GM19035 (cell line): ENCODE data around the gene SH3BP4.

Source experiments
- ATAC-seq: cut with Tn5 transposase; IDR thresholded peaks from one replicate; pipeline ENCODE4 v1.9.1; 2021; ENCODE audit not compliant: unreplicated experiment

Gene SH3BP4

DNA sequence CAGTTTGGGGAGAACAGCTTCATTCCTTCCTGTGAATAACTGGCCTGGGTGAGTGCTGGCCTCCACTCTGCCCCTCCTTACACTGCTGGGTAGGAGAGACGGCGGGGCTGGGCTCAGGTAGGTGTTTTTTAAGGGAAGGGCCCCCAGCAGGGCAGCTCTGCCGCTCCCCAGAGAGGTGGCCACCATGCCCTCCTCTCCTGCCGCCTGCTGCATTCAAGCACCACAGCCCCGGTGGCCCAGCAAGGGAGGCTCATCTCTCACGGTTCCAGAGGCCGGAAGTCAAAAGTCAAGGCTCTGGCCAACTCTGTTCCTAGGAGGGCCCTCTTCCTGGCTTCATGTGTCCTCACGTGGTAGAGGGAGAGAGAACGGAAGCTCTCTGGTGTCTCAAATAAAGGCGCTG is 81.1 kb downstream of the SH3BP4 start:
- no peak for ATAC-seq

DNA sequence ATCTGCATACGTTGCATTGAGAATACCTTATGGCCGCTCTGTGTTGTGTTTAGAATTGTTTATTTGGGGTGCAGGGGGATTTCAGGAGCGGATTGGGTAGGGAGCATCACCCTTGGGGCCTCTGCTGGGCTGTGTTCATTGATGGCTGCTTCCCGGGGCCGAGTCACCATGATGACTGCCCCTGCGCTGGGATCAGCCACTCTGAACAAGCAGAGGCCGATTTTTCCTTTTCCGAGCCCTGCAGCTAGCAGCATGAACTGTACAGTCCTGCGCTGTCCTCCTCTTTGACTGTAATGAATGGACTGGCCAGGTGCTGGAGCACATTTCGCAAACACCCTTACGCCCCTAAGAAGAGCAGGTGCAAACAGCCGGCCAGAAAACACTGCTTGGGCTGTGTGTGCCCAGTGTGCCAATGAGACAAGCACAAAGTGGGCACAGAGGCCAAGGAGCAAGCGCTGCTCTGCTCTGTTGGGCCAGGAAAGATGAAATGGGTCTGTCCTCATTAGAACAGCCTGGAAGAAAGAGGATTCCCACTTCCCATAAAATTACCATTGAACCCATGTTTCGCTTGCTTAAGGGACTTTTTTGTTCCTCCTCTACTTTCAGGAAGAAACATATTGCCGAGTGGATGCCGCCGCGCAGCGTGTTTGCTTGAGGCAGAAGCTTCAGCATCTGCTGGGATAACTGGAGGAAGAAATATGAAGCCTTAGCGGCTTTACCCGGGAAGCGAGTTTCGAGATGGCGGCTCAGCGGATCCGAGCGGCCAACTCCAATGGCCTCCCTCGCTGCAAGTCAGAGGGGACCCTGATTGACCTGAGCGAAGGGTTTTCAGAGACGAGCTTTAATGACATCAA is 82.7 kb downstream of the SH3BP4 start:
- ATAC-seq: no peak

DNA sequence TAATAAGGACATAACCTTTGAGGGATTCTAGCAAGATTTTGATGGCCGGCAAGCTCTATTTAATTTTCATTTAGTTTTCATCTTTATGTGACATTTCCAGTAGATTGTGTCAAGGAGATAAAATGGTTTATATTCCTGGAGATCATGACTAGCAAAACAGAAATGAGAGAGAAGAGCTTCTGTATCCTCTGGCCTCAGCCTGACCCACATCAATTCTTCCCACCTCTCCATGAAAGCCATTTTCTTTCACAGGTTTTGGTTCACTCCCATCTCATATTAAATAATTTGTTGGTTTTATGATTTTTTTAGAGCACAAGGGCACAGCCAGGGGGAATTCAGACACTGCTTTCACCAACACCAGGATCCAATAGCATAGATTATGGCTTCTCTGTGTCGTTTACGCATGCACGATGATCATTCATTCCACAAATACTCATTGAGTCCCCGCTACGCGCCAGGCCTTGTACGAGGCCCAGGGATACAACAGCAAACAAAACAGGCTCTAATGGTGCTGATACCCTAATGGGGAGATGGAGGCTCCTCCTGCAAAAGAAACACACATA is 85.9 kb downstream of the SH3BP4 start:
- no peak for ATAC-seq

DNA sequence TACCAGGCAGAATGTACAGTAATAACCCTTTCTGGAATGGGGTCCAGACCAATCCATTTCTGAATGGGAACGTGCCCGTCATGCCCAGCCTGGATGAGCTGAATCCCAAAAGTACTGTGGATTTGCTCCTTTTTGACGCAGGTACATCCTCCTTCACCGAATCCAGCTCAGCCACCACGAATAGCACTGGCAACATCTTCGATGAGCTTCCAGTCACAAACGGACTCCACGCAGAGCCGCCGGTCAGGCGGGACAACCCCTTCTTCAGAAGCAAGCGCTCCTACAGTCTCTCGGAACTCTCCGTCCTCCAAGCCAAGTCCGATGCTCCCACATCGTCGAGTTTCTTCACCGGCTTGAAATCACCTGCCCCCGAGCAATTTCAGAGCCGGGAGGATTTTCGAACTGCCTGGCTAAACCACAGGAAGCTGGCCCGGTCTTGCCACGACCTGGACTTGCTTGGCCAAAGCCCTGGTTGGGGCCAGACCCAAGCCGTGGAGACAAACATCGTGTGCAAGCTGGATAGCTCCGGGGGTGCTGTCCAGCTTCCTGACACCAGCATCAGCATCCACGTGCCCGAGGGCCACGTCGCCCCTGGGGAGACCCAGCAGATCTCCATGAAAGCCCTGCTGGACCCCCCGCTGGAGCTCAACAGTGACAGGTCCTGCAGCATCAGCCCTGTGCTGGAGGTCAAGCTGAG is 89.6 kb downstream of the SH3BP4 start:
- ATAC-seq: no peak

GRCh38 chr2:235041918-235042575 is 90.2 kb downstream of the SH3BP4 start:
- ATAC-seq: no peak

DNA sequence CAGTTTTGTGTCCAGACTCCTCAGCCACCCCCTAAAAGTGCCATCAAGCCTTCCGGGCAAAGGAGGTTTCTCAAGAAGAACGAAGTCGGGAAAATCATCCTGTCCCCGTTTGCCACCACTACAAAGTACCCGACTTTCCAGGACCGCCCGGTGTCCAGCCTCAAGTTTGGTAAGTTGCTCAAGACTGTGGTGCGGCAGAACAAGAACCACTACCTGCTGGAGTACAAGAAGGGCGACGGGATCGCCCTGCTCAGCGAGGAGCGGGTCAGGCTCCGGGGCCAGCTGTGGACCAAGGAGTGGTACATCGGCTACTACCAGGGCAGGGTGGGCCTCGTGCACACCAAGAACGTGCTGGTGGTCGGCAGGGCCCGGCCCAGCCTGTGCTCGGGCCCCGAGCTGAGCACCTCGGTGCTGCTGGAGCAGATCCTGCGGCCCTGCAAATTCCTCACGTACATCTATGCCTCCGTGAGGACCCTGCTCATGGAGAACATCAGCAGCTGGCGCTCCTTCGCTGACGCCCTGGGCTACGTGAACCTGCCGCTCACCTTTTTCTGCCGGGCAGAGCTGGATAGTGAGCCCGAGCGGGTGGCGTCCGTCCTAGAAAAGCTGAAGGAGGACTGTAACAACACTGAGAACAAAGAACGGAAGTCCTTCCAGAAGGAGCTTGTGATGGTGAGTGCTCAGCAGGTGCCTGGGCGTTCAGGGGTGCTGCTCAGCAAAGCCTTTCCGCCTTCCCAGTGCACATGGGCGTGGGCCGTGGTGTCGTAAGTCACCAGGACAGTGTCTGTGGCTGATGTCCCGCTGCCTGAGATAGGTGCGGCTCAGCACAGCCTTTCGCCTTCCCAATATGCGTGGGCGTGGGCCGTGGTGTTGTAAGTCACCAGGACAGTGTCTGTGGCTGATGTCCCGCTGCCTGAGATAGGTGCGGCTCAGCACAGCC is 91.0 kb downstream of the SH3BP4 start:
- no peak for ATAC-seq

DNA sequence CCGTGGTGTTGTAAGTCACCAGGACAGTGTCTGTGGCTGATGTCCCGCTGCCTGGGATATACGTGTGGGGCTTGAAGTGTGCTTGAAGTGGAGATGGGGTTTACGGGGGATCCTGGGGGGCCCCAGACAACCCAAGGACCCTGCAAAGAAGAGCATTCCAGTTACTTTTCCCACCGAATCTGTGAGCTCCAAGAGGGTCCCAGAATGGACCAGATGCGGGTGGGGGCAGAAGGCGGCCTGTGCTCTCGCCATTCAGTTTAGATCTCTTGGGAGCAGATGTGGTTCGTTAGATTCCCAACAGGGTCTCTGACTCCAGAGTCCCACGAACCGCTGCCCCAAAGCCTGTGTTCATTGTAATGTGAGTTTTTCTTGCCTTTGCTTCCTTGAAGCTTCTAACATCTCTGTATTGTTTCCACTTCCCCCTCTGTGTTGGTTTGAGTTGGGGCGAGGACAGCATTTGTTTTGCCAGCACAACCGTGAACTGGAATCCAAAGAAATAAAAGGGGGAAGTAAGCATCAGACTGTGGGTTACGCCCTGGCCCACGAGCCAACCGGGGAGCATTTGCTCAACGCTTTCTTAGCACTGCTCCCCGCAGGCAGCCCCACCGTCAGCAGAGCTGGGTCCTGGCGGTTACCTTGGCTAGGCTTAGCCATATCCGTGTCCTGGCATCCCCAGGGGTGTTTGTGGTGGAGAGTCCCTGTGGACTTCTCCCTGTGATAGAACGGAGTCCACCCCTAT is 92.1 kb downstream of the SH3BP4 start:
- ATAC-seq: no peak

- no peak for ATAC-seq
These were observed 92.9 kb downstream of the SH3BP4 start for GRCh38 chr2:235044501-235045271.

- ATAC-seq: no peak
These were observed 93.6 kb downstream of the SH3BP4 start for GRCh38 chr2:235045336-235045972.

DNA sequence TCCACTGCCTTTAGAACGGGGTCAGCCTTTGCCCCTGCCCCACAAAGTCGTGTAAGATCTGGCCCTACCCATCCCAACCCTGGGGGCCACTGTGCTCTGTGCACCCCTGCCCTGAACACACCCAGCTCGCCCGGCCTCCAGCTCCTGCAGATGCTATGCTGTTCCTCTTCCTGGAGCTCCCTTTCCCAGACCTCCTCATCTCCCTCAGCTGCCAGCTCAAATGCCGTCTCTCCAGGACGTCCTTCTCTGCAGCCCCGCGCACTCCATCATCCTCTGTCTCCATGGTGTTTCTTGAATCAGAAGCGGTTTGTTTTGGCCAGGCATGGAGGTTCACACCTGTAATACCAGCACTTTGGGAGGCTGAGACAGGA is 94.1 kb downstream of the SH3BP4 start:
- no peak for ATAC-seq

GRCh38 chr2:235046589-235046988 is 94.8 kb downstream of the SH3BP4 start:
- no peak for ATAC-seq

DNA sequence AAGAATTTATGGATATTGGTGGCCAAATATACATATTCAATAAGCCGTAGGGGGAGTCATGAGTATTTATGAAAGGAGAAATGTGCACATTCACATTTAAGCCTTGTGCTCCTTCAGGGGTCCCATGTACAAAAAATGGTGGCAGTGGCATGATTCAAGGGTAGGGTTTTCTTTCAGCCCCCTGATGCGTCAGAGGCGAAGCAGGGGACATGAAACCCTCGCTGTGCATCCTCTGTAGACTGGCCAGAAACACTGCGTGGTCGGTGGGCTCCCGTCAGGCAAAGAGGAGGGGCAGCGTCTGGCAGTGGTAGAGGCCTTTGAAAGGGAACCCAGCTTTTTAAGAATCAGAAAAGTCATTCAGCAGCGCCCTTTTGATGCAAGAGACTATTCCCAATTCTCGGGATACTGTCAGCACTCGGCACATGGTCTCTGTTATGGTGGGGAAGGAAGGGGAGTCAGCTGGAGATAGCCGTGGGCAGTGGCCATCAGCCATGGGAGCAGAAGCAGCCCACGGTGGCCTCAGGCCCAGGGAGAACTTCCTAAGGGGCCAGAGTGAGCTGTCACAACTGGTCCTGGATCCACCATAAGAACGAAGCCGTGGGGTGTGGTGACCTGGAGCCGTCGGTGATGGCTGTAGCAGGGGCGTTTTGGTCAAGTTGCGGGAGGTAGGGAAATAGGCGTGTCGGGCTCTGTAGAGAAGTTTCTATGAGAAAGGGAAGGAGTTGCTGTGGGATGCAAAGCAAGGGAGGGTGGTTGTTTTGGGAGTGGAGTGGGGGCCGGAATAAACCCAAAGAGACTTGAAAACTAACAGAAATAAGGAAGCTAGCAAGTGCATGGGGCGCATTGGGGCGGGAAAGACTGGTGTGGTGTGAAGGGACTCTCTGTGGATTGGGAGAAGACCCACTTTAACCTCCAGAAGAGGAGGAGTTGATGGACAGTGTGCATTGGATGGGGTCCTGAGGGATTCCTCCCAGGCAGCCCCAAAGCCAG is 95.6 kb downstream of the SH3BP4 start:
- ATAC-seq: no peak

GRCh38 chr2:235048549-235048948 is 96.7 kb downstream of the SH3BP4 start:
- ATAC-seq: no peak

- no peak for ATAC-seq
These were observed 97.3 kb downstream of the SH3BP4 start for GRCh38 chr2:235049069-235049468.

- no peak for ATAC-seq
These were observed 97.9 kb downstream of the SH3BP4 start for GRCh38 chr2:235049719-235050118.

- no peak for ATAC-seq
These were observed 99.1 kb downstream of the SH3BP4 start for GRCh38 chr2:235050980-235051351.

GRCh38 chr2:235051436-235052260 is 99.8 kb downstream of the SH3BP4 start:
- no peak for ATAC-seq
